GM12892 (cell line): Measurements from ENCODE around the gene UBE4B.

Experiments
- POLR2A ChIP-seq: IDR thresholded peaks from 2 replicates; pipeline ENCODE4 v1.6.1; 2011; ENCODE audit warnings: low read depth, low read length, control low read depth
- POLR2AphosphoS5 ChIP-seq: IDR thresholded peaks from 2 replicates; pipeline ENCODE4 v1.6.1; 2011; ENCODE audit warnings: low read depth, low read length, control low read depth
- TAF1 ChIP-seq: IDR thresholded peaks from 2 replicates; pipeline ENCODE4 v1.6.1; 2011; ENCODE audit warnings: low read depth, mild to moderate bottlenecking, control low read depth, low read length, borderline replicate concordance

DNA sequence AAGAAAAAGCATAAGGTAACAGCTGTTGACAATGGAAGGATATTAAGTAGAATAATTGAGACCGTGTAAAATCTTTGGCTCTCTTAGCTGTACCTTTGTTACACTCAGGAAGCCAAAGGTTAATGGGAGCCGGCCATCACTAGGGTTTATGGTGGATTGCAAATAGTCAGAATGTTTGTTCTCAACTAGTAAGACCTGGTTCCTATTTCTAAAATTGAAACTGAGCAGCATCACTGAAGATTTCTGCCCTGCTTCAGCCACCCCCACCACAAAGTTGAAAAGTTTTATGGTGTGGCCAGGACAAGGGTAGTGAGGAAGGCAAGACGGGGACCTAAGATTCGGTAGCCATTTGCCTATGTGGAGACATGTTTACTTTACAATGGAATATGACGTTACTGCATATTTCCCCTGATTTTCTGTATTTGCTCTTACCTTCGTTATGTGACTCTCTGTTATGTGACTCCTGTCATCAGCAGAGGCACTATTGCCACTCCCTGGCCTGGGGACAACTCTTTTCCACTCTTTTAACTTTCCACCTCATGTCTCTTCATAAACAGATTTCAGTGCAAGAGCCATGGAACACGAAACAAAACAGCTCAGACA is 136.3 kb downstream of the UBE4B start:
- TF ChIP-seq POLR2A: no peak
- no peak for TF ChIP-seq POLR2AphosphoS5
- TF ChIP-seq TAF1: no peak
